Measurements from ENCODE around the gene BTBD16. TPM values are rescaled to one million over a fixed set of nuclear protein-coding genes. Genes with fewer than 3 reads are reported as not detected.

BTBD16 gene
- total and polyA plus RNA-seq, 2 donors (not counting 3 experiments of a cell fraction or from before 2014, with no cell fraction given), result 0.04 TPM; not detected in 1

DNA sequence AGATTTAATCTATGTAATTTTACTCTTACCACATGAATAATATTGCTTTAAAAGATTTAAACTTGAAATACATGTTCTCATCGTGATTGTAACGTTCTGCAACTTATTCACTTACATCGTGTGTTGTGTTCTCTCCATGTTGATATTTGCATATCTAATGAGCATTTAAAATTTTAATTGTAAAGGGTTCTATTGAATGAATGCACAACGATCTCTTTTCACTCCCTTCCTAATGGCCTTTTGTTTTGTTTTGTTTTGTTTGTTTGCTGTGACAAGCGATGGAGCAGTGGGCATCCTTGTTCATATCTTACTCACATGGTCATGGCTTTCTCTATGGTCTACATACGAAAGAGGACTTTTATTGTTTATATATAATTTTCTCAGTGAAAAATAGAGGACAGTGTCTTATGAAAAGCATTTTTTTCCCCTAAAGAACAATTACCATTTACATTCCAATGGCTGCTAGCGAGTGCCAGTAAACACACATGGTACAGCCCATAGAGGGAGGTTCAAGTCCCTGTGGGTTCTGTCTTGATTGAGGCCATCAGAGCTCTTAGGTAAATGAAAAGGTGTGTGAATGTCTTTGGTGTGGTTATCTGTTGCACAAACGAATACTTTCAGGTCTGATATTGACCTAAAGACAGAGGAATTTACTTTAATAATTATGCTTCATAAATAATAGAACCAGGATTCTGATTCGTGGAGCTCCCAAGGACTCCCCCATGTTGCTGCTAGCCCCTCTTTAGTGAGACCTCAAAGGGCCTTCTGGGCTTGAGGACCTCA lies 32.4 kb downstream of the BTBD16 start:
- no TSS peak for BruUV-seq (replicated peaks)
- H2AFZ ChIP-seq (ENCODE audit: low read depth, low read length), result no peak overlapping the region
- no peak for DNase-seq (ENCODE audit: low read depth, low spot score)
- no peak overlapping the region for H3K27ac ChIP-seq (ENCODE audit: insufficient read depth, low read depth, low read length)
- H3K4me3 ChIP-seq (replicated peaks in 1 of 3; ENCODE audit: insufficient read depth in 1 of 3, low read depth in 1 of 3, low read length in 3 of 3), result no peak overlapping the region
- H3K9me3 ChIP-seq (replicated peaks; ENCODE audit: control insufficient read depth, insufficient read depth, low read length), result no peaks in the 10 kb centered on the region
- dilution Hi-C loops (cut with MboI; ENCODE audit: extremely low pct_ligation_motif_present, low sequenced_read_pairs), result no loop called here
- no peak for FAIRE-seq
- no peak overlapping the region for H3K9ac ChIP-seq (replicated peaks; ENCODE audit: extremely low read depth, insufficient read depth, low read length)
- peaks cover 16% of the 10 kb centered on the region for H3K4me1 ChIP-seq (ENCODE audit: control insufficient read depth, extremely low read depth, insufficient read depth, low read length)
- no peaks in the 10 kb centered on the region for H3K9me1 ChIP-seq (replicated peaks; ENCODE audit: control insufficient read depth, extremely low read depth, insufficient read depth, low read length)
- H3K27me3 ChIP-seq (ENCODE audit: control insufficient read depth in 2 of 2, insufficient read depth in 2 of 2, low read length in 2 of 2), result no peaks in the 10 kb centered on the region
- H3K79me2 ChIP-seq (ENCODE audit: control insufficient read depth, insufficient read depth, low read length), result no peaks in the 10 kb centered on the region
- ChIA-PET CTCF (interaction anchor here (0.7 to 2.6 kb wide), 3 partner anchors 32 to 262 kb away, joined by 3 to 17 read pairs (median 3); no protein-coding TSS in a partner anchor), POLR2A (no interaction called here)
- TF ChIP-seq, protein P1, sequence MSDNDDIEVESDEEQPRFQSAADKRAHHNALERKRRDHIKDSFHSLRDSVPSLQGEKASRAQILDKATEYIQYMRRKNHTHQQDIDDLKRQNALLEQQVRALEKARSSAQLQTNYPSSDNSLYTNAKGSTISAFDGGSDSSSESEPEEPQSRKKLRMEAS (IDR thresholded peaks at IDR 0.05; ENCODE audit: insufficient read depth, insufficient read length), result no peak
- TF ChIP-seq POLR2AphosphoS5 (IDR thresholded peaks at IDR 0.05; ENCODE audit: insufficient read depth, low read depth, low read length) (no peak), GATA2 (IDR thresholded peaks at IDR 0.05; ENCODE audit: insufficient read depth, insufficient read length, low read depth, low read length) (no peak), JUN (IDR thresholded peaks at IDR 0.05; ENCODE audit: borderline replicate concordance, insufficient read depth, insufficient read length, low read depth) (no peak), FOS (IDR thresholded peaks at IDR 0.05; ENCODE audit: borderline replicate concordance, insufficient read depth, low read length) (no peak), MYC (IDR thresholded peaks at IDR 0.05; ENCODE audit: low read depth, low read length) (no peak), POLR2A (IDR thresholded peaks at IDR 0.05; ENCODE audit: low read depth, low read length) (no peak), EZH2 (IDR thresholded peaks at IDR 0.05; ENCODE audit: borderline replicate concordance, low read depth, low read length, severe bottlenecking) (no peak)
- TF ChIP-seq, protein P2, sequence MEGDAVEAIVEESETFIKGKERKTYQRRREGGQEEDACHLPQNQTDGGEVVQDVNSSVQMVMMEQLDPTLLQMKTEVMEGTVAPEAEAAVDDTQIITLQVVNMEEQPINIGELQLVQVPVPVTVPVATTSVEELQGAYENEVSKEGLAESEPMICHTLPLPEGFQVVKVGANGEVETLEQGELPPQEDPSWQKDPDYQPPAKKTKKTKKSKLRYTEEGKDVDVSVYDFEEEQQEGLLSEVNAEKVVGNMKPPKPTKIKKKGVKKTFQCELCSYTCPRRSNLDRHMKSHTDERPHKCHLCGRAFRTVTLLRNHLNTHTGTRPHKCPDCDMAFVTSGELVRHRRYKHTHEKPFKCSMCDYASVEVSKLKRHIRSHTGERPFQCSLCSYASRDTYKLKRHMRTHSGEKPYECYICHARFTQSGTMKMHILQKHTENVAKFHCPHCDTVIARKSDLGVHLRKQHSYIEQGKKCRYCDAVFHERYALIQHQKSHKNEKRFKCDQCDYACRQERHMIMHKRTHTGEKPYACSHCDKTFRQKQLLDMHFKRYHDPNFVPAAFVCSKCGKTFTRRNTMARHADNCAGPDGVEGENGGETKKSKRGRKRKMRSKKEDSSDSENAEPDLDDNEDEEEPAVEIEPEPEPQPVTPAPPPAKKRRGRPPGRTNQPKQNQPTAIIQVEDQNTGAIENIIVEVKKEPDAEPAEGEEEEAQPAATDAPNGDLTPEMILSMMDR (IDR thresholded peaks at IDR 0.05; ENCODE audit: extremely low read depth in 1 of 2, insufficient read depth in 1 of 2, low read depth in 1 of 2, low read length in 2 of 2), result no peak
- H3K36me3 ChIP-seq (ENCODE audit: control insufficient read depth in 2 of 2, extremely low read depth in 1 of 2, insufficient read depth in 2 of 2, low read length in 2 of 2), result no peaks in the 10 kb centered on the region
- H4K20me1 ChIP-seq (replicated peaks; ENCODE audit: control insufficient read depth, extremely low read depth, insufficient read depth, low read length), result no peaks in the 10 kb centered on the region
- no peak overlapping the region for H3K4me2 ChIP-seq (ENCODE audit: insufficient read depth, low read length)
- intact Hi-C loops (cut with micrococcal nuclease), result no loop called here
